ENCODE measurements around the gene TRIM33.

DNA sequence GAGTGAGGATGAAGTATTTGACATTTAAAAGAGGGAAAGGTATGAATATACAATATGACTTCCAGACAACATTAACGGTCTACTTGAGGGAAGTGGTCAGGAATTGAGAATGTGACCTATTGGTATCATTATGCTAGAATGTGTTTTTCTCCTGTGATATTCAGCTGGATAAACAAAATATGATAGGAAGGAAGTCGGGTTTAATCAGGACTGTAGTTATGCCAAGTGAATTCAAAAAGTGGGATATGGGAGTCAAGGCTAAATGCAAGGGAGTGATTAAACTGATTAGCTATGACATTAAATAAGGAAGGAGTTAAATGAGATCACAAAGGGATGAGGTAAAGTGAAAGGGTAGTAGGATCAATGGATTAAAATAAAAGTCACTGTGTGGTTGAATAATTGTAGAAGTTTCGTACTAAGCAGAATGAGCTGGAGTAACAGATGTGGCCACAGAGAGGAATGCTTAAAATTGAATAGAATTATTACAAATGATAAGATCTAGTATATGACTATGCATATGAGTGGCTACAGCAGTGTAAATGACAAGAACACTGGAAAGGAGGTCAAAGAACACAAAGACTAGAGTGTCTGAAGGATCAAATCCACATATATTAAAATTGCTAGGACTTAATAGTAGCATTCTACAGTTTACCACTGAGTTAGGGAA lies 62.5 kb downstream of the TRIM33 start:
- no peak for TF ChIP-seq POLR2A (IDR thresholded peaks at IDR 0.05)
- TF ChIP-seq CTCF (IDR thresholded peaks at IDR 0.05), result no peak

All from Peyer's patch (tissue), 4 donors.